ENCODE measurements around the gene STPG3. TPM values are rescaled to one million over a fixed set of nuclear protein-coding genes. Genes with fewer than 3 reads are reported as not detected.

Gene STPG3
- total and polyA plus RNA-seq, 2 of the 4 experiments (the other 2 are of a cell fraction) = not detected

- TF ChIP-seq, protein P1, sequence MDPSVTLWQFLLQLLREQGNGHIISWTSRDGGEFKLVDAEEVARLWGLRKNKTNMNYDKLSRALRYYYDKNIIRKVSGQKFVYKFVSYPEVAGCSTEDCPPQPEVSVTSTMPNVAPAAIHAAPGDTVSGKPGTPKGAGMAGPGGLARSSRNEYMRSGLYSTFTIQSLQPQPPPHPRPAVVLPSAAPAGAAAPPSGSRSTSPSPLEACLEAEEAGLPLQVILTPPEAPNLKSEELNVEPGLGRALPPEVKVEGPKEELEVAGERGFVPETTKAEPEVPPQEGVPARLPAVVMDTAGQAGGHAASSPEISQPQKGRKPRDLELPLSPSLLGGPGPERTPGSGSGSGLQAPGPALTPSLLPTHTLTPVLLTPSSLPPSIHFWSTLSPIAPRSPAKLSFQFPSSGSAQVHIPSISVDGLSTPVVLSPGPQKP (IDR thresholded peaks at IDR 0.05; ENCODE audit: borderline replicate concordance, low read depth, low read length) = no peak
- no peak for TF ChIP-seq BHLHE40 (IDR thresholded peaks at IDR 0.05; ENCODE audit: low read depth, low read length)
- TF ChIP-seq CHD1 (IDR thresholded peaks at IDR 0.05; ENCODE audit: low read depth, low read length) = no peak
- no peak for TF ChIP-seq USF2 (IDR thresholded peaks at IDR 0.05; ENCODE audit: low read depth, low read length)
- TF ChIP-seq CEBPB (IDR thresholded peaks at IDR 0.05; ENCODE audit: low read depth, low read length) = no peak
These were observed 14.1 kb upstream of the STPG3 start (continued) for GRCh38 chr9:137236936-137237421.

Measured in IMR-90 (cell line).